ENCODE results near the gene TTC5.

Gene TTC5

GRCh38 chr14:20332788-20333493 lies 27.2 kb upstream of the TTC5 start, which contains the start of gene CCNB1IP1 (continued):
- TF ChIP-seq, protein P1, sequence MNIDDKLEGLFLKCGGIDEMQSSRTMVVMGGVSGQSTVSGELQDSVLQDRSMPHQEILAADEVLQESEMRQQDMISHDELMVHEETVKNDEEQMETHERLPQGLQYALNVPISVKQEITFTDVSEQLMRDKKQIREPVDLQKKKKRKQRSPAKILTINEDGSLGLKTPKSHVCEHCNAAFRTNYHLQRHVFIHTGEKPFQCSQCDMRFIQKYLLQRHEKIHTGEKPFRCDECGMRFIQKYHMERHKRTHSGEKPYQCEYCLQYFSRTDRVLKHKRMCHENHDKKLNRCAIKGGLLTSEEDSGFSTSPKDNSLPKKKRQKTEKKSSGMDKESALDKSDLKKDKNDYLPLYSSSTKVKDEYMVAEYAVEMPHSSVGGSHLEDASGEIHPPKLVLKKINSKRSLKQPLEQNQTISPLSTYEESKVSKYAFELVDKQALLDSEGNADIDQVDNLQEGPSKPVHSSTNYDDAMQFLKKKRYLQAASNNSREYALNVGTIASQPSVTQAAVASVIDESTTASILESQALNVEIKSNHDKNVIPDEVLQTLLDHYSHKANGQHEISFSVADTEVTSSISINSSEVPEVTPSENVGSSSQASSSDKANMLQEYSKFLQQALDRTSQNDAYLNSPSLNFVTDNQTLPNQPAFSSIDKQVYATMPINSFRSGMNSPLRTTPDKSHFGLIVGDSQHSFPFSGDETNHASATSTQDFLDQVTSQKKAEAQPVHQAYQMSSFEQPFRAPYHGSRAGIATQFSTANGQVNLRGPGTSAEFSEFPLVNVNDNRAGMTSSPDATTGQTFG (tag by site-specific recombination; IDR thresholded peaks at IDR 0.05; ENCODE audit: borderline replicate concordance) = no peak
- TF ChIP-seq, protein P2, sequence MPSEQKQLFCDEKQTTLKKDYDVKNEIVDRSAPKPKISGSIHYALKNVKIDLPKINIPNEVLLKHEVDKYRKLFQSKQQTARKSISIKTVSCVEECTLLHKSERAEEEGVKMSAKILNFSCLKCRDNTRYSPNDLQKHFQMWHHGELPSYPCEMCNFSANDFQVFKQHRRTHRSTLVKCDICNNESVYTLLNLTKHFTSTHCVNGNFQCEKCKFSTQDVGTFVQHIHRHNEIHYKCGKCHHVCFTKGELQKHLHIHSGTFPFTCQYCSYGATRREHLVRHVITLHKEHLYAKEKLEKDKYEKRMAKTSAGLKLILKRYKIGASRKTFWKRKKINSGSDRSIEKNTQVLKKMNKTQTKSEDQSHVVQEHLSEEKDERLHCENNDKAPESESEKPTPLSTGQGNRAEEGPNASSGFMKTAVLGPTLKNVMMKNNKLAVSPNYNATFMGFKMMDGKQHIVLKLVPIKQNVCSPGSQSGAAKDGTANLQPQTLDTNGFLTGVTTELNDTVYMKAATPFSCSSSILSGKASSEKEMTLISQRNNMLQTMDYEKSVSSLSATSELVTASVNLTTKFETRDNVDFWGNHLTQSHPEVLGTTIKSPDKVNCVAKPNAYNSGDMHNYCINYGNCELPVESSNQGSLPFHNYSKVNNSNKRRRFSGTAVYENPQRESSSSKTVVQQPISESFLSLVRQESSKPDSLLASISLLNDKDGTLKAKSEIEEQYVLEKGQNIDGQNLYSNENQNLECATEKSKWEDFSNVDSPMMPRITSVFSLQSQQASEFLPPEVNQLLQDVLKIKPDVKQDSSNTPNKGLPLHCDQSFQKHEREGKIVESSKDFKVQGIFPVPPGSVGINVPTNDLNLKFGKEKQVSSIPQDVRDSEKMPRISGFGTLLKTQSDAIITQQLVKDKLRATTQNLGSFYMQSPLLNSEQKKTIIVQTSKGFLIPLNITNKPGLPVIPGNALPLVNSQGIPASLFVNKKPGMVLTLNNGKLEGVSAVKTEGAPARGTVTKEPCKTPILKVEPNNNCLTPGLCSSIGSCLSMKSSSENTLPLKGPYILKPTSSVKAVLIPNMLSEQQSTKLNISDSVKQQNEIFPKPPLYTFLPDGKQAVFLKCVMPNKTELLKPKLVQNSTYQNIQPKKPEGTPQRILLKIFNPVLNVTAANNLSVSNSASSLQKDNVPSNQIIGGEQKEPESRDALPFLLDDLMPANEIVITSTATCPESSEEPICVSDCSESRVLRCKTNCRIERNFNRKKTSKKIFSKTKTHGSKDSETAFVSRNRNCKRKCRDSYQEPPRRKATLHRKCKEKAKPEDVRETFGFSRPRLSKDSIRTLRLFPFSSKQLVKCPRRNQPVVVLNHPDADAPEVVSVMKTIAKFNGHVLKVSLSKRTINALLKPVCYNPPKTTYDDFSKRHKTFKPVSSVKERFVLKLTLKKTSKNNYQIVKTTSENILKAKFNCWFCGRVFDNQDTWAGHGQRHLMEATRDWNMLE (tag by site-specific recombination; conservative IDR thresholded peaks at IDR 0.05; ENCODE audit: low read depth) = peak; percentile 37; the same call in 1 of the 2 replicates
- TF ChIP-seq ZNF670 (tag by site-specific recombination; IDR thresholded peaks at IDR 0.05; ENCODE audit: low read depth) (no peak), PRDM4 (tag by site-specific recombination; IDR thresholded peaks at IDR 0.05) (no peak), ZNF629 (tag by site-specific recombination; IDR thresholded peaks at IDR 0.05) (peak; percentile 85), ZNF335 (tag by site-specific recombination; conservative IDR thresholded peaks at IDR 0.05) (peak; percentile 79), KLF7 (tag by site-specific recombination; IDR thresholded peaks at IDR 0.05; ENCODE audit: borderline replicate concordance) (0 out of 2 replicates have a peak, but pooled peaks have one; percentile 15), ZEB2 (tag by site-specific recombination; IDR thresholded peaks at IDR 0.05) (peak; percentile 85), INSM2 (tag by site-specific recombination; IDR thresholded peaks at IDR 0.05) (peak; percentile 29; the same call in 1 of the 2 replicates), KLF8 (tag by site-specific recombination; IDR thresholded peaks at IDR 0.05) (peak; percentile 57), ZNF510 (tag by site-specific recombination; IDR thresholded peaks at IDR 0.05; ENCODE audit: insufficient replicate concordance) (no peak), ZNF2 (tag by site-specific recombination; IDR thresholded peaks at IDR 0.05) (peak; percentile 70; the same call in 1 of the 2 replicates), ZNF280D (tag by site-specific recombination; IDR thresholded peaks at IDR 0.05) (no peak), ZBTB21 (tag by site-specific recombination; IDR thresholded peaks at IDR 0.05) (0 out of 2 replicates have a peak, but pooled peaks have one; percentile 28)
- TF ChIP-seq, protein P3, sequence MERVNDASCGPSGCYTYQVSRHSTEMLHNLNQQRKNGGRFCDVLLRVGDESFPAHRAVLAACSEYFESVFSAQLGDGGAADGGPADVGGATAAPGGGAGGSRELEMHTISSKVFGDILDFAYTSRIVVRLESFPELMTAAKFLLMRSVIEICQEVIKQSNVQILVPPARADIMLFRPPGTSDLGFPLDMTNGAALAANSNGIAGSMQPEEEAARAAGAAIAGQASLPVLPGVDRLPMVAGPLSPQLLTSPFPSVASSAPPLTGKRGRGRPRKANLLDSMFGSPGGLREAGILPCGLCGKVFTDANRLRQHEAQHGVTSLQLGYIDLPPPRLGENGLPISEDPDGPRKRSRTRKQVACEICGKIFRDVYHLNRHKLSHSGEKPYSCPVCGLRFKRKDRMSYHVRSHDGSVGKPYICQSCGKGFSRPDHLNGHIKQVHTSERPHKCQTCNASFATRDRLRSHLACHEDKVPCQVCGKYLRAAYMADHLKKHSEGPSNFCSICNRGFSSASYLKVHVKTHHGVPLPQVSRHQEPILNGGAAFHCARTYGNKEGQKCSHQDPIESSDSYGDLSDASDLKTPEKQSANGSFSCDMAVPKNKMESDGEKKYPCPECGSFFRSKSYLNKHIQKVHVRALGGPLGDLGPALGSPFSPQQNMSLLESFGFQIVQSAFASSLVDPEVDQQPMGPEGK (tag by site-specific recombination; IDR thresholded peaks at IDR 0.05) = peak; percentile 30; the same call in 1 of the 2 replicates
- TF ChIP-seq, protein P4, sequence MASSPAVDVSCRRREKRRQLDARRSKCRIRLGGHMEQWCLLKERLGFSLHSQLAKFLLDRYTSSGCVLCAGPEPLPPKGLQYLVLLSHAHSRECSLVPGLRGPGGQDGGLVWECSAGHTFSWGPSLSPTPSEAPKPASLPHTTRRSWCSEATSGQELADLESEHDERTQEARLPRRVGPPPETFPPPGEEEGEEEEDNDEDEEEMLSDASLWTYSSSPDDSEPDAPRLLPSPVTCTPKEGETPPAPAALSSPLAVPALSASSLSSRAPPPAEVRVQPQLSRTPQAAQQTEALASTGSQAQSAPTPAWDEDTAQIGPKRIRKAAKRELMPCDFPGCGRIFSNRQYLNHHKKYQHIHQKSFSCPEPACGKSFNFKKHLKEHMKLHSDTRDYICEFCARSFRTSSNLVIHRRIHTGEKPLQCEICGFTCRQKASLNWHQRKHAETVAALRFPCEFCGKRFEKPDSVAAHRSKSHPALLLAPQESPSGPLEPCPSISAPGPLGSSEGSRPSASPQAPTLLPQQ (tag by site-specific recombination; IDR thresholded peaks at IDR 0.05) = peak; percentile 40; the same call in 1 of the 2 replicates
